Activated gamma-delta T cell treated with Interleukin-2 at 50 U/mL for 16 hours (primary cell): ENCODE data around the gene SELENOF.

ENCODE experiments used
- DNase-seq: peaks from one replicate; pipeline ENCODE4 v3.0.0-alpha.2; 2020

Gene SELENOF

GRCh38 chr1:86913896-86914600 lies at the start of gene SELENOF:
SELENOF (minus strand) TSS chr1:86914126; CDS start chr1:86914111, 15 bp downstream.
- peak; percentile 99 for DNase-seq

- DNase-seq: no peak
Observed at GRCh38 chr1:86960548-86960947, 46.6 kb upstream of the SELENOF start.

- DNase-seq: no peak
Observed at GRCh38 chr1:86957221-86957620, 43.3 kb upstream of the SELENOF start.

- DNase-seq: no peak
Observed at GRCh38 chr1:86956221-86956620, 42.3 kb upstream of the SELENOF start.

- no peak for DNase-seq
Observed at GRCh38 chr1:86955678-86956077, 41.8 kb upstream of the SELENOF start.

GRCh38 chr1:86953167-86953566 lies 39.2 kb upstream of the SELENOF start:
- DNase-seq: no peak

- no peak for DNase-seq
Observed at GRCh38 chr1:86951430-86951829, 37.5 kb upstream of the SELENOF start.

- DNase-seq: no peak
Observed at GRCh38 chr1:86950712-86951419, 36.9 kb upstream of the SELENOF start.

- DNase-seq: no peak
Observed at GRCh38 chr1:86948212-86948611, 34.3 kb upstream of the SELENOF start.

- no peak for DNase-seq
Observed at GRCh38 chr1:86942743-86943142, 28.8 kb upstream of the SELENOF start.

GRCh38 chr1:86942042-86942441 lies 28.1 kb upstream of the SELENOF start:
- no peak for DNase-seq

- no peak for DNase-seq
Observed at GRCh38 chr1:86940599-86940998, 26.7 kb upstream of the SELENOF start.

- DNase-seq: no peak
Observed at GRCh38 chr1:86939406-86939805, 25.5 kb upstream of the SELENOF start.

GRCh38 chr1:86938855-86939254 lies 24.9 kb upstream of the SELENOF start:
- no peak for DNase-seq

- DNase-seq: no peak
Observed at GRCh38 chr1:86938450-86938849, 24.5 kb upstream of the SELENOF start.

GRCh38 chr1:86933562-86934377 lies 19.8 kb upstream of the SELENOF start:
- no peak for DNase-seq

- DNase-seq: no peak
Observed at GRCh38 chr1:86933051-86933450, 19.1 kb upstream of the SELENOF start.

GRCh38 chr1:86928819-86929218 lies 14.9 kb upstream of the SELENOF start:
- no peak for DNase-seq

GRCh38 chr1:86926883-86927282 lies 13.0 kb upstream of the SELENOF start:
- DNase-seq: no peak

GRCh38 chr1:86925742-86926141 lies 11.8 kb upstream of the SELENOF start:
- DNase-seq: no peak

GRCh38 chr1:86924324-86924960 lies 10.5 kb upstream of the SELENOF start:
- DNase-seq: no peak

GRCh38 chr1:86922445-86922844 lies 8.5 kb upstream of the SELENOF start:
- no peak for DNase-seq

- no peak for DNase-seq
Observed at GRCh38 chr1:86916752-86917151, 2.8 kb upstream of the SELENOF start.
